Smooth muscle cell (in vitro differentiated cells): ENCODE results near the gene FIGLA. TPM values are rescaled to one million over a fixed set of nuclear protein-coding genes. Genes with fewer than 3 reads are reported as not detected.

ENCODE experiments used
- DNase-seq: peaks from one replicate; lab custom pipeline; 2025; ENCODE audit not compliant: unreplicated experiment; lab: John Stamatoyannopoulos, UW
- H2AFZ ChIP-seq: fragments of 200-600 bp; sonication (generic); 2 replicates; pipeline ENCODE4 v1.6.0; 2016; ENCODE audit warnings: antibody characterized with exemption, low read depth, mild to moderate bottlenecking
- H3F3A ChIP-seq: fragments of 200-600 bp; sonication (generic); 2 replicates; pipeline ENCODE4 v1.6.0; 2017; ENCODE audit warnings: antibody characterized with exemption, low read depth
- H3K27ac ChIP-seq: fragments of 200-600 bp; sonication (generic); 2 replicates; pipeline ENCODE4 v1.5.1; 2016; ENCODE audit warnings: low read depth, mild to moderate bottlenecking
- H3K27me3 ChIP-seq: fragments of 200-600 bp; sonication (generic); 2 replicates; pipeline ENCODE4 v1.6.1; 2016; ENCODE audit warnings: low read depth, mild to moderate bottlenecking
- H3K36me3 ChIP-seq: fragments of 200-600 bp; sonication (generic); 2 replicates; pipeline ENCODE4 v1.5.1; 2016; ENCODE audit warnings: low read depth
- H3K4me1 ChIP-seq: fragments of 200-600 bp; sonication (generic); 2 replicates; pipeline ENCODE4 v1.5.1; 2016; ENCODE audit warnings: low read depth
- H3K4me2 ChIP-seq: fragments of 200-600 bp; sonication (generic); 2 replicates; pipeline ENCODE4 v1.6.0; 2016; ENCODE audit warnings: mild to moderate bottlenecking
- H3K4me3 ChIP-seq: fragments of 200-600 bp; sonication (generic); 2 replicates; pipeline ENCODE4 v1.5.1; 2016; ENCODE audit warnings: mild to moderate bottlenecking
- H3K79me2 ChIP-seq: fragments of 200-600 bp; sonication (generic); 2 replicates; pipeline ENCODE4 v1.6.0; 2016; ENCODE audit warnings: low read depth, mild to moderate bottlenecking
- H3K9ac ChIP-seq: fragments of 200-600 bp; sonication (generic); 2 replicates; pipeline ENCODE4 v1.6.0; 2016; ENCODE audit warnings: low read depth
- H3K9me3 ChIP-seq: fragments of 200-600 bp; sonication (generic); replicated peaks from 2 replicates; pipeline ENCODE4 v1.5.1; 2016; ENCODE audit warnings: low read depth
- H4K20me1 ChIP-seq: fragments of 200-600 bp; sonication (generic); 2 replicates; pipeline ENCODE4 v1.6.0; 2016; ENCODE audit warnings: low read depth
- CTCF ChIP-seq: fragments of 200-600 bp; sonication (generic); IDR thresholded peaks from 2 replicates; pipeline ENCODE4 v1.5.1; 2017; ENCODE audit warnings: borderline replicate concordance, mild to moderate bottlenecking, antibody characterized with exemption; ENCODE audit not compliant: insufficient read depth, poor library complexity, severe bottlenecking
- WGBS: methylation state at CpG from one replicate; pipeline ENCODE4 v1.1.7; 2016; ENCODE audit warnings: low lambda C conversion rate; 5-methylcytosine and 5-hydroxymethylcytosine counted together
- polyA plus RNA-seq: library from polyadenylated mRNA; unstranded; fragments of >200 nt; fragmentation: Nextera tagmentation; extraction: Ambion mirVana; gene quantifications from 2 replicates; pipeline ENCODE4 v1.2.1, GENCODE V29; 2016
- total RNA-seq: library from RNA; depleted of rRNA; stranded (reverse); fragments of >200 nt; gene quantifications from 2 replicates; pipeline ENCODE4 v1.2.3, GENCODE V29; 2014

Gene FIGLA
- total and polyA plus RNA-seq, 2 experiments from 2014 or later: not detected

GRCh38 chr2:70807102-70807827 lies 16.8 kb upstream of the FIGLA start:
- Histone ChIP-seq H3K79me2 (no peaks in the 10 kb centered on the region), H3K27ac (no peak overlapping the region), H3K4me2 (no peak overlapping the region), H3K4me1 (no peaks in the 10 kb centered on the region), H3K9ac (no peak overlapping the region), H3K4me3 (no peak overlapping the region), H4K20me1 (no peaks in the 10 kb centered on the region), H3F3A (no peaks in the 10 kb centered on the region), H2AFZ (no peak overlapping the region), H3K9me3 (no peaks in the 10 kb centered on the region), H3K36me3 (no peaks in the 10 kb centered on the region), H3K27me3 (peaks cover 37% of the 10 kb centered on the region)
- WGBS: 93% methylated on average over 6 of the region's 6 CpGs
- no peak for DNase-seq
- no peak for TF ChIP-seq CTCF

- H3K79me2 ChIP-seq: no peaks in the 10 kb centered on the region
- no peaks in the 10 kb centered on the region for H3K9me3 ChIP-seq
- H3F3A ChIP-seq: no peaks in the 10 kb centered on the region
- H3K4me1 ChIP-seq: no peaks in the 10 kb centered on the region
- no peaks in the 10 kb centered on the region for H4K20me1 ChIP-seq
- H3K9ac ChIP-seq: no peak overlapping the region
- H2AFZ ChIP-seq: no peak overlapping the region
- H3K4me3 ChIP-seq: no peak overlapping the region
- no peak for DNase-seq
- 80% methylated on average over 6 of the region's 6 CpGs for WGBS
- no peak overlapping the region for H3K27ac ChIP-seq
- H3K36me3 ChIP-seq: no peaks in the 10 kb centered on the region
- no peak for TF ChIP-seq CTCF
- no peak overlapping the region for H3K4me2 ChIP-seq
- H3K27me3 ChIP-seq: peaks cover 39% of the 10 kb centered on the region
Observed at GRCh38 chr2:70806620-70807019, 16.2 kb upstream of the FIGLA start.

GRCh38 chr2:70806013-70806412 lies 15.6 kb upstream of the FIGLA start:
- no peaks in the 10 kb centered on the region for H3K4me1 ChIP-seq
- no peaks in the 10 kb centered on the region for H3K9me3 ChIP-seq
- H4K20me1 ChIP-seq: no peaks in the 10 kb centered on the region
- no peak overlapping the region for H3K4me2 ChIP-seq
- 89% methylated on average over 5 of the region's 5 CpGs for WGBS
- no peaks in the 10 kb centered on the region for H3F3A ChIP-seq
- no peak for DNase-seq
- peaks cover 46% of the 10 kb centered on the region for H3K27me3 ChIP-seq
- no peak overlapping the region for H3K9ac ChIP-seq
- no peaks in the 10 kb centered on the region for H3K36me3 ChIP-seq
- no peak for TF ChIP-seq CTCF
- H2AFZ ChIP-seq: no peak overlapping the region
- H3K79me2 ChIP-seq: no peaks in the 10 kb centered on the region
- H3K4me3 ChIP-seq: no peak overlapping the region
- H3K27ac ChIP-seq: no peak overlapping the region
